T-helper 2 cell treated with Interferon-gamma antibody and Interleukin-4, amounts not matched to agents 100 ng/mL and 5 ng/mL, for 36 hours (primary cell): ENCODE data around the gene LRRC37B. TPM values are rescaled to one million over a fixed set of nuclear protein-coding genes. Genes with fewer than 3 reads are reported as not detected.
"Not testable (repeated sequence)": the region's sequence is repeated elsewhere in the genome, so short reads cannot be mapped to it uniquely, and the experiment has no call there.

ENCODE experiments used
- intact Hi-C: fragments of 100-400 bp; cut with micrococcal nuclease; formaldehyde crosslinking; loops from one replicate; pipeline ENCODE4 v1.15.1; 2023
- total RNA-seq: library from RNA; stranded (reverse); gene quantifications from 2 replicates; pipeline ENCODE4 v1.2.3, GENCODE V29; 2022

The LRRC37B gene
- 30.2 and 31.1 TPM in 2 replicates for total RNA-seq

DNA sequence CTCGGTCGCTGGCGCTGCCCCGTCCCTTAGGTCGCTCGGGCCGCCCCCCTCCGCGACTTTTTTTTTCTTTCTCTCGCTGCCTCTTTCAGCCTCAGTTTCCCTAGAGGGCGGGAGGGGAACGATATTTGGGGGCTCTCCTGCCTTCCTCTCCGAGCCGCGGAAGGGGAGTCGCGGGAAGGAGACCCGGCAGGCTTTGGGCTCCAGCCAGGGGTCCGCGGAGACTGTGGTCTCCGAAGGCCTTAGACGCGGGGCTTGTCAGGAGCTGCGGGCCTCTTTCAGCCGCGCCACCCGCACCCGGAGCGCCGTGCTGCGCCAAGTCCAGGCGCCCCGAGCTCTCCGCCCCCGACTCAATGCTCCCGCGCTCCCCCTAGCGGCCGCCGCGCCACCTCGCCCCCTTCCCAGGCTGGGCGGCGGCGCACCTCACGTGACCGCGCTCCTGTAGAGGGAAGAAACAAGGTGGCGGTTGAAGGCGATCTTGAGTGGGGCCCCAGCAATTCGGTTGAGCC, at the start of gene LRRC37B:
Gene LRRC37B, plus strand, starts transcription at position 427 of the 506 bp plus-strand sequence. CDS start 14,010 bp downstream, outside the sequence.
- intact Hi-C loops: loop anchor here (1.0 to 5.0 kb wide), 2 partner anchors 70 to 132 kb away; partner anchors contain the start of gene SUZ12

GRCh38 chr17:31964131-31964530, 43.1 kb upstream of the LRRC37B start:
- intact Hi-C loops: not testable (repeated sequence)

DNA sequence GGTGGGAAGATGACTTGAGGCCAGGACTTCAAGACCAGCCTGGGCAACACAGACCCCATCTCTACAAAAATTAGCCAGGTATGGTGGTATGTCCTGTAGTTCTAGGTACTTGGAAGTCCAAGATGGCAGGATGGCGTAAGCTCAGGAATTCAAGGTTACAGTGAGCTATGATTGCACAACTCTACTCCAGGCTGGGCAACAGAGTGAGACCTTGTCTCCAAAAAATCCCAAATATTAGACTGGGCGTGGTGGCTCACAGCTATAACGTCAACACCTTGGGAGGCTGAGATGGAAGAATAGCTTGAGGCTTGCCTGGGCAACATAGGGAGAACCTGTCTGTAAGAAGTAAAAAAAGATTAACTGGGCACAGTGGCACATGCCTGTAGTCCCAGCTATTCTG, 39.5 kb upstream of the LRRC37B start:
- intact Hi-C loops: no loop called here

GRCh38 chr17:31970416-31970815, 36.8 kb upstream of the LRRC37B start:
- intact Hi-C loops: not testable (repeated sequence)

- intact Hi-C loops: not testable (repeated sequence)
These were observed 32.7 kb upstream of the LRRC37B start for GRCh38 chr17:31974269-31975071.

GRCh38 chr17:31975391-31975790, 31.8 kb upstream of the LRRC37B start:
- intact Hi-C loops: not testable (repeated sequence)

DNA sequence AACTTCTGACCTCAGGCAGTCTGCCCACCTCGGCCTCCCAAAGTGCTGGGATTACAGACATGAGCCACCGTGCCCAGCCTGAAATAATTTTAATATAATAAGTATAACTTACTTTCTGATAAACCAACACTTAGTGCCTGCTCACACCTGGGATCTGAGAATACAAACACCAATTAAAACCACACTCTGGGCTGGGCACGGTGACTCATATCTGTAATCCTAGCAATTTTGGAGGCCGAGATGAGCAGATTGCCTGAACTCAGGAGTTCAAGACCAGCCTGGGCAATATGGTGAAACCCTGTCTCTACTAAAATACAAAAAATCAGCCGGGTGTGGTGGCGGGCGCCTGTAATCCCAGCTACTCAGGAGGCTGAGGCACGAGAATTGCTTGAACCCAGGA, 15.4 kb upstream of the LRRC37B start:
- intact Hi-C loops: not testable (repeated sequence)

DNA sequence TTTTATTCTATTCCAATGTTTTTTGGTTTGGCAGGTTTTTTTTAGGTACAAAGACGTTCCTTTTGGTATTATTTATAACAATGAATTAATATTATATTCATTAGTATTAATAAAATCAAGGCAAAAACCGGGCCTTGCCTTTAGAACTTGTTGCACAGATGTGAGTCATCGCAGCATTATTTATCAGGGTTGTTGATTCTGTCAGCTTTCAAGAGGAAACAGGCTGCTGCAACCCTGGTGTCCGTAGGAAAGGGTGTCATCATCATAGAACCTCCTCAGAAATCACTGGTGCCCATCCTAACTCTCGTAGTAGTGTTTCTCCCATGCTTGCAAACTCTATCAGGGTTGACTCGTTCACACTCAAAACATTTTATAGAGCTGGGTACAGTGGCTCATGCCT, 10.2 kb upstream of the LRRC37B start:
- intact Hi-C loops: no loop called here

DNA sequence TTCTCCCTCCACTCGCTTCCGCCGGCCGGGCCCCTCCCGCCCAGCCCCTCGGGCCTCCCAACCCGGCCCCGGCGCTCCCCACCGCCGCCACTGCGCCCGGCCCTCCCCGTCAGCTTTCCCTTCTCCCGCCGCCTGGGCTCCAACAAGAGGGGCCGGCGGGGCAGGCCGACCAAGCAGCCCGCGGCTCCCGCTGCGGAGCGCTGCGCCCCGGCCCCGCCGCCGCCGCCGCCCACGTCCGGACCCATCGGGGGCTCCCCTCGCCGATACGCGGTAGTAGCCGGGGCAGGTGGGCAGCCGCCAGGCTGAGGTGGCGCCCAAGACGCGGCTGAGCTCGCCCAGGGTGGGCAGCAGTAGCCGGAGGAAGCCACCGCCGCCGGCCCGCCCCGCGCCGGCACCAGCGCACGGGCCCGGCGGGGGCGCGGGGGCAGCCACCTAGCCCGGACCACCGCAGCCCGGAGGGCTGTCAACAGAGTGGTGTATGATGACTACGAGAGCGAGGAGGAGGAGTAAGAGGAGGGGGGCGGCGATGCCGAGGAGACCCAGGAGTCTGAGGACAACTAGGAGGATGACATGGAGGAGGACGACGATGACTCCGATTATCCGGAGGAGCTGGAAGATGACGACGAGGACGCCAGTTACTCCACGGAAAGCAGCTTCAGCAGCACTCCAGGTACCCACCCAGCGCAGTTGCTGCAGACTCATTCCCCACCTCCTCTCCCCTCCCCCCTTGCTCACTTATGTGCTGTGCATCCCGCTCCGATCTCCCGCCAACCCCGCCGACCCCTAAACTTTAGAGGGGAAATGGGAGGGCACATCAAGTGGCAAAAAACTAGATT, 498 bp downstream of the LRRC37B start:
- intact Hi-C loops: loop anchor here (1.0 to 5.0 kb wide), 2 partner anchors 70 to 132 kb away; partner anchors contain the start of gene SUZ12

DNA sequence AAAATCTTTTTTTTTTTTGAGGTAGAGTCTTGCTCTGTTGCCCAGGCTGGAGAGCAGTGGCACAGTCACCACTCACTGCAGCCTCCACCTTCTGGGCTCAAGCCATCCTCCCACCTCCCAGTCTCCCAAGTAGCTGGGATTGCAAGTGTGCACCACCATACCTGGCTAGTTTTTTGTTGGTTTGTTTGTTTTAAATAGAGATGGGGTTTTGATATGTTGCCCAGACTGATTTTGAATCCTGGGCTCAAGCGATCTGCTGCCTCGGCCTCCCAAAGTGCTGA, 2.0 kb downstream of the LRRC37B start:
- intact Hi-C loops: loop anchor here (5.0 kb wide), 1 partner anchor 72 kb away; the partner anchor contains the start of gene SUZ12

DNA sequence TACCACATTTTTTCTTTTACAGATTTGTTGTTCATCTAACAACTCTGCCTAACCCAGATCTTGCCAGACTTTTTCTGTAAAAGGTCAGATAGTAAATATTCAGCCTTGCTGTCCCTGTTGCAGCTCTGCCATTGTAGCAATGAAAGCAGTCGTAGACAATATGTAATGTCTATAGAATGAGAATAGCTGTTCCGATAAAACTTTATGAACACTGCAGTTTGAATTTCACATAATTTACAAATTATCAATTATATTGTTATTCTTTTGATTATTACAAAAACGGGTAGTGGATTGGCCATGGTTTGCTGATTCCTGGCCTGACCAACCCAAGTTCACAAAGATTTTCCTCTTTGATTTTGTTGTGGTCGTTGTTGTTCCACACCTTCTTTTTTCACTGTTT, 2.9 kb downstream of the LRRC37B start:
- intact Hi-C loops: no loop called here

DNA sequence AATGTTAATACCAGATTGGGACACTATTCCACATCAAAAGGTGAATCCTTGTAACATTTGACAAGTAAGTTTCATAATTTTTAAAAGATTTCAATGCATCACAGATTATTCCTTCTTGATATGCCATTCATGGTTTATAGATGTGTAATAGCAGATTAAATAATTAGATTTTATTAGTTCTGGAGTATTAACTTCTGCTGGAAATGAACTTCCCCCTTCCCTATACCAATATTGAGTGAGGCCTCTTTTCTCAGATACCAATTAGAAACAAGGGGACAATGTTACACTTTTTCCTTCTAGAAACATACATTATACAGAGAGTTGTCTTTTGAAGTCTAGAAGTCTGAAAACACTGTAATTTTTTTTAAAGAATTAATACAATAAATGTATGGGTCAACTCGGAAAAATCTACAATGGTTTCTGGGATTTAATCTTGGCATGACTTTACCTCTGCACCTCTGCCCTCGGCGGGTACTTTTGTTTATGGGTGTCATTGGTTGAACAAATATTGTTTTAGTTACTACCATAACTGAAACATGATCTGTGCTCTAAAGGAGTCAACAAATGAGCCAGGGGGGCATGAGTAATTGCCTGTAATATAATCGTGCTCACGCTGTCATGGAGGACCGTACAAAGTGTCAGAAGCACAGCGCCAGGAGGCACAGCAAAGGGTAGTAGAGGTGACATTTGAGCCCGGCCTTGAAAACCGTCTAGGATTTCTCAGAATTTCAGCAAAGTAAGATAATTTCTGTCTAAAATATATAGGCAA, 8.2 kb downstream of the LRRC37B start:
- intact Hi-C loops: no loop called here

- intact Hi-C loops: no loop called here
These were observed 9.0 kb downstream of the LRRC37B start for GRCh38 chr17:32016231-32016630.

- intact Hi-C loops: no loop called here
These were observed 12.0 kb downstream of the LRRC37B start for GRCh38 chr17:32019228-32019627.

DNA sequence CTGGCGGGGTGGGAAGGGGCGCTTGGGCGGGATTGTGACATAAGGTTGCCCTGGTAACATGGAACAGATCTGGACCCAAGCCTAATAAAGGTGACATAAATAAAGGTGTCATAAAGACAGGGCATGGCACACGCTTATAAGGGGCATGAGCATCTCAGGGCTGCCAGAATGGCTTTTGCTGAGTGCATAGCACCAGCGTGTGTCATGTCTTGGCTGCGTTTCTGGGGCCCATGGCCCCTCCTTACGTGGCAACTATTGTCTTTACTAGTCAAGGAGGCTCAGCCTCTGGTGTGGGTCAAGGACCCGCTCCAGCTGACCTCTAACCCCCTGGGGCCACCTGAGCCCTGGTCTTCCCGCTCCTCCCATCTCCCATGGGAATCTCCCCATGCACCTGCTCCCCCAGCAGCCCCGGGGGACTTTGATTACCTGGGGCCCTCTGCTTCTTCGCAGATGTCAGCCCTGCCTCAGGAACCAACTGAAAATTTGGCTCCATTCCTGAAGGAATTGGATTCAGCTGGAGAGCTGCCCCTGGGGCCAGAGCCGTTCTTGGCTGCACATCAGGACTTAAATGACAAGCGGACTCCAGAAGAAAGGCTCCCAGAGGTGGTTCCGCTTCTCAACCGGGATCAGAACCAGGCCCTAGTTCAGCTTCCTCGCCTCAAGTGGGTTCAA, 13.9 kb downstream of the LRRC37B start:
- intact Hi-C loops: no loop called here

GRCh38 chr17:32021615-32021955, 14.4 kb downstream of the LRRC37B start:
- intact Hi-C loops: no loop called here

GRCh38 chr17:32022554-32022953, 15.4 kb downstream of the LRRC37B start:
- intact Hi-C loops: not testable (repeated sequence)

DNA sequence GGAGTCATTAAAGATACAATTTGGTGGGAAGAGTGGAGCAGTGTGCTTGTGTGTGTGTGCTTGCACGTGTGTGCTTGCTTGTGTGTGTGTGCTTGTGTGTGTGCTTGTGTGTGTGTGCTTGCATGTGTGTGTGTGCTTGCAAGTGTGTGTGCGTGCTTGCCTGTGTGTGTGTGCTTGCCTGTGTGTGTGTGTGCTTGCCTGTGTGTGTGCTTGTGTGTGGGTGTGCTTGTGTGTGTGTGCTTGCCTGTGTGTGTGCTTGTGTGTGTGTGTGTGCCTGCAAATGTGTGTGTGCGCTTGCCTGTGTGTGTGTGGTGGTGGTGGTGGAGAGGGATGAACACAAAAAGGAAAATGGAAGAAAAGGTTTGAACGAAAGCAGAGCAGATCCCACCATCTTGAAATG, 20.1 kb downstream of the LRRC37B start:
- intact Hi-C loops: not testable (repeated sequence)

GRCh38 chr17:32033223-32033622, 26.0 kb downstream of the LRRC37B start:
- intact Hi-C loops: no loop called here

GRCh38 chr17:32033812-32034211, 26.6 kb downstream of the LRRC37B start:
- intact Hi-C loops: not testable (repeated sequence)

DNA sequence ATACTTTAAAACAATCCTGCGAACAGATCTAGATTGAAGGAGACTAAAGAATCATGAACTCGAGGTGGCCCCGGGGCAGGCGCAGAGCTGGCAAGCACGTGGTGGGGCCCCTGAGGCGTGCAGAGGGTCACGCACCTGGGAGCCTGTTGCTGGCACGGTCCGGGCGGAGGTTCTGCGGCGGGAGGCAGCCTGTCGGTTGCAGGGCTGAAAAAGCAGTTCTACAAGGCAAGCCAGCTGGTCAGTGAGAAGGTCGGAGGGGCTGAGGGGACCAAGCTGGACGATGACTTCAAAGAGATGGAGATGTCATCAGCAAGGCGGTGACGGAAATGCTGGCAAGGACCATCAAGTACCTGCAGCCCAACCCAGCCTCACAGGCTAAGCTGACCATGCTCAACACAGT, 33.1 kb downstream of the LRRC37B start:
- intact Hi-C loops: not testable (repeated sequence)
